ENCODE measurements around the gene ERBB4.

ERBB4 gene

GRCh38 chr2:212538305-212539071 lies at the start of gene ERBB4:
TSS of gene ERBB4 (minus strand) at chr2:212538802. CDS start at chr2:212538530, 272 bp downstream.
- no peak for DNase-seq (ENCODE audit: low read depth in 3 of 3)

DNA sequence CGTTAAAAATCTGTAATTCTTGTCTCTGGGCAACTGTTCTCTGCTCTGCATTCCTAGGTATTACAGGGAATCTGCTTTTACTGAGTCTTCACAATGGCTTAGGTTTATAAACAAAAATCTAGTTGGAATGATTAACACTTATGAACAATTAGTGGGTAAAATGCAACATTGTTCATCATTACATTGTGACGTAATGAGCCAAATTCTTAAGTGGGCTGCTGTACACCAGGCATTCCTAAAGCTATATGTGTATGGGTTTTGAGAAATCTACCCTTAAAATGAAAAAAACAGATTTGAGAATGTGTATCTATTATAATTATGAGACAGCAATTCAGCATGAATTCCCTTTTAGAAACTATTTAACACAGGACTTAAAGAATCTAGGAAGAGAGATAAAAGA lies 41.5 kb upstream of the ERBB4 start:
- DNase-seq (ENCODE audit: low read depth in 3 of 3), result no peak

DNA sequence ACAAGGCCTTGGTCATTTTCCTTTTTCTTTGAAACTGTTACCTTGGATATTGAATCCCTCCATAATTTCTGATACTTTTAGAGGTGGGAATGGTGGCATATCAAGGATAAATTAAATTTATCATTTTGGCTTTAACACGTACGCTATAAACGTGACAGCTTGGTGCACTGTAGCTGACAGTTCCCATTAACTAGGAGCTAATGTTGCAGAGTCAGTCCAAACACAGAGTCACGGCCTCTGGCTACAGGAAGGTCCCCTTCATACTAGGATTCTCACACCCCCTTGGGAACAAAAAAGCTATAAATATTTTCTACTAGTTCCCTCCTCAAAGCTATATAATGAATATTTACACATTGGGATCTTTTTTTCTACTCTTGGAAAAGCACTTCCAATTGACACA lies 17.7 kb upstream of the ERBB4 start:
- no peak for DNase-seq (ENCODE audit: low read depth in 3 of 3)

DNA sequence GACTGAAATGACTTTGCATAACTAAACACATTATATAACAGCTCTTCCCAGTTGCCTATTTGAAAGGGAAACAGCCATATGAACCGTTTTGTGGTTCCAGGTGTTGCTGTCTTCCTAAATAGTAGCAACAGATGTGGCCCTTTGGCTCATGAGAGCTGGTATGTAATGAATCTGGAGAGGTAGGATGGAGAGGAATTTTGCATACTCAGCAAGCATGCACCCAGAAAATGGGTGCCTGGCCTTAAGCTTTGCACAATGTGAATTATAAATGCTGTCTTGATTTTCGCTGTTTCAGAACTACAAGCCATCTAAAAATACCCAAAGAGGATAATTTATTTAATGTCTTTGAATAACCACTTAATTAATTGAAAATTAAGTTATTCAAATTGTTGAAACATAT lies 15.6 kb upstream of the ERBB4 start:
- DNase-seq (ENCODE audit: low read depth in 3 of 3), result no peak

GRCh38 chr2:212549941-212550340 lies 11.3 kb upstream of the ERBB4 start:
- DNase-seq (ENCODE audit: low read depth in 3 of 3), result no peak

GRCh38 chr2:212549463-212549862 lies 10.9 kb upstream of the ERBB4 start:
- DNase-seq (ENCODE audit: low read depth in 3 of 3), result no peak

- DNase-seq (ENCODE audit: low read depth in 3 of 3), result no peak
Observed at GRCh38 chr2:212548455-212548819, 9.8 kb upstream of the ERBB4 start.

DNA sequence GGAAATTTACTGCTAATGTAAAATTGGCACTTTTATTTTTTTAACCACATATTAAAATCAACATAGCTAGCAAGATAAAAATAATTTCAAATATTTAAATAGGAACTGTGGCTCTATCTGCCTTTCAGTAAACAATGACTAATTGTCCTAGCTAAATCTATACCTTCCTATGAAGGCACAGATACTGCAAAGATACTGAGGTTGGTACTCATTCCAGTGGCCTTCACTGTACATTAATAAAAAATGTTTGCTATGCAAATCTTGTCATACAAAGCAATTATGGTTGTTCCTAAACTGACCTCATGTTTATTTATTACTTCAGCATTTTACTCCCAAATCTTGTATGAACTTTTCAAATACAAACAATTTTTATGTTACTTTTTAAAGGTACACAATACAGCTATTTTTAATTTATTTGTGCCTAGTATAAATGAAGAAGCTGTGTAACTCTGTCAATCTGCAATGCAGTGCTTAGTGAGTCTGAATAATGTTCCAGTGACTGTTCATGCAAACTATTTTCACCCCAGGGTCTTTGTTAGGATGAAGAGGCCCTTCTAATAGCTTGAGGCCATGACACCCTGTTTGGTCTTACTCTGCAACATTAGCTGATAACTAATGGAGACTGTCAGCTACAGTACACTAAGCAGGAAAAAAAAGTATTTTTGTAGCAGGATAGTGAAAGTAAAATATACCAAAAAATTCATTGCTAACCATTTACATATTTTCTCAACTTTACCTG lies 9.3 kb upstream of the ERBB4 start:
- DNase-seq (ENCODE audit: low read depth in 3 of 3), result no peak

- no peak for DNase-seq (ENCODE audit: low read depth in 3 of 3)
Observed at GRCh38 chr2:212546669-212547068, 8.1 kb upstream of the ERBB4 start.

- no peak for DNase-seq (ENCODE audit: low read depth in 3 of 3)
Observed at GRCh38 chr2:212540341-212540740, 1.7 kb upstream of the ERBB4 start.

- no peak for DNase-seq (ENCODE audit: low read depth in 3 of 3)
Observed at GRCh38 chr2:212539072-212539880, 674 bp upstream of the ERBB4 start.

DNA sequence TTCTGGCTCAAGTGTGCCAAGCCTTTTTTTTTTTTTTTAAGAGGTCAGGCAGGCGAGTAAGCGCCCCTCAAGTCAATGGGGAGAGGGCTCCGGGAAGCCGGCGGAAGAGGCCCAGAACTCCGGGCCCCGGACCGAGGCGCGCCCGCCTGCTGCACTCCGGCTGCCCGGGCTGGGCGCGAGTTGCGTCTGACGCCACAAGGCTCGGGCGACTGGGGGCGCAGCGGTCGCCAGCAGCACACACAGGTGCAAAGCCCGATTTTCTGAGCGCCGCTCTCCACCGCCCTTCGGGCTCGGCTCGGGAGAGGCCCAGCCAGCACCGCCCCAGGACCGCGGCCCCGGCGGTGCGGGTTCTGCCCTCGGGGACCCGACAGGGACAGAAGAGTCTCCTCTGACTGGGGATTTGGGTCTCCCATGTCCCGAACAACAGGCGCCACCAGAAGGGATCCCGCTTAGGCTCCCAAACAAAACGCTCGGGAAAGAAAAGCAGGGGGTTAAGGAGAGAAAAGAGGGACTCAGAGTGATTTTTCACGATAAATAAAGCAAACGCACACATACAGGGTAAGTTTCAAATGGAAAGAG lies 787 bp downstream of the ERBB4 start:
- DNase-seq (ENCODE audit: low read depth in 3 of 3), result no peak

DNA sequence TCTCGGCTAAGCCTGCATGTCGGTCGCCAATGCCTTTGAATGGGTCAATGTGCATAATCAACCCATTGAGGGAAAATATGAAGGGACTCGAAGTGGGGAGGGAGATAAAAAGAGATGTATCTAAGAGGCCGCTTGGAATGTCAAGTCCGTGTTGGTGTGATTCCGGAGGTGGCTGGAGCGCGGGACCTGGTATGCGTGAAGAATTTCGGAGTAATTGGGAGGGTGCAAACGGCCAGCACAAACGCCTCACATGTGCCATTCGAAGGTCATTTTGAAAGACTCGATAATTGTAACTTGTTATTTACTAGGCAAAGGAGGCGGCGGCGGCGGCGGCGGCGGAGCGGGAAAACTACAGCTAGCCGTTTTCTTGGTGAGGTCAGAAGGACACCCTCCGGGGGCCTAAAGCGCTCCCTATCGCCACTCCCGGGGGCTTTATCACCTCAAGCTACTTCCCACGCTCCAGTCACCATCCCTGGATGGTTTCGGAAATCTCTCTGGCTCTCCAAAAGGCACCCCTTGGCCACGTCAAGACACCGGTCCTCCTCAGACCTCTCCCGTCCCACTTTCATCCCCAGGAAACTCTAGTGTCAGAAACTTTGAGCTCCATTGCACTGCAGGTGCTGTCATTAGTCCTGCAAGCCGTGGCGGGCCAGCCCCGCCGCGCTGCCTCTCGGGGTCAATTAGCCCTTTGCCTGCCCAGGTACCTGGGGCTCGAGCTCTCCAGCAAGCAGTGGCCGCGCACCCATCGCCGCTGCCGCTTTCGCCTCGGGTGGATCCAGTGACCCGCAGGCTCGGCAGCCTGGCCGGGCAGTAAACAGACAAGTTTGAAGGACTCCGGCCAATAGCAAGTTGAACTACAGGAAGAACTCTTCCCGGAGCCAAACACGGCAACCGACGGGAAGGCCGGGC lies 1.5 kb downstream of the ERBB4 start:
- DNase-seq (ENCODE audit: low read depth in 3 of 3), result no peak

DNA sequence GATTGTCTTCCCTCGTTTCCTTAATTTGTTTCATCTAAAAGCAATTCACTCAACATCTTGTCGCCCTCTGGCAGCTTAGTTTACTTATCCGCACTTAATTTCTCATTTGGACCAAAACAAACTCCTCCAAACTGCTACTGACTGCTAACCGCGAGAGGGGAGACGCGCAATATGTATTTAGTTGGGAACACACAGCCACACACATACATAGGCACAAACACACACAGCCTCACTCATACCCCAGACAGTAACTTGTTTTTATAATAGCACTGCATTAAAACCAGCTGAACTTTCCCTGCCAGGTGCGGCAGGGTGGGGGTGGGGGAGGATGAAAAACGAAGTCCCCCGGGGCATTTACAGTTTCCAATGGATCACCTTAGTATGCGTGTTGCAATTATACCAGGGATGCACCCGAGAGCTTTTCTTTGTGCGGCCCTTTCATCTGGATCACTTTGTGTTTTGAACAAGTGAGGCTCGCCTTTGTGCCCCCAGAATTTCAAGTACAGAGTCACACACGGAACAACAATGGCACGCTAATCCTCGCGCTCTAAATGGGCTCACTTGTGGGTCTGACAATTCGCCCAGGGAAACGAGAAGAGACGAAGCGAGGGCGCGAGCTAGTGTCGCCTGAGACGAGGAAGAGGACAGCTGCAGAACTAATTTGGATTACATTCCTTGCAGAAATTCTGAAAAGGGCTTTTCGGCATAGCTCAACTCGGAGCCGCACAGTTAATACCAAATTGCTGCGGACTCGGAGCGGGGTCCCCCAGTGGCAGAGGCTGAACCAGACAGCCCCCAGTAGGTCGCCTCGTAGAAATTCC lies 2.4 kb downstream of the ERBB4 start:
- no peak for DNase-seq (ENCODE audit: low read depth in 3 of 3)

- no peak for DNase-seq (ENCODE audit: low read depth in 3 of 3)
Observed at GRCh38 chr2:212534336-212534735, 4.3 kb downstream of the ERBB4 start.

DNA sequence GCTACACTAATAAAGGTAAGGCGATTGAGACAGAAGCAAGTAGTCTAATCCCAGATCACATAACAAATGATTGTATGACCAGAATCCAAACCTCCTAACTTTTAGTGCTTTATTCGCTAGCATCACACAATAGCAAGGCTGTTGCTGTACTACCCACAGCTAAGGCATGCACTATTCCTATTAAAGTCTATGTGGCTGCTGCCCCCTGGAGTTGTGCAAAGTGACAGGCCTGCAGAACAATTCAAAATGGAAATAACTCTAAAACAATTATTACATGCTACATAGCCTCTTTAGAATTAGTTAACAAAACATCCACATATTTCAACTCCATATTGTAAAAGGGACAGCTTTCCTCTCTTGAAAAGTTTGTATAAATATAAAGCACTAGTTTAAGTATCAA lies 6.0 kb downstream of the ERBB4 start:
- no peak for DNase-seq (ENCODE audit: low read depth in 3 of 3)

GRCh38 chr2:212532087-212532486 lies 6.5 kb downstream of the ERBB4 start:
- no peak for DNase-seq (ENCODE audit: low read depth in 3 of 3)

DNA sequence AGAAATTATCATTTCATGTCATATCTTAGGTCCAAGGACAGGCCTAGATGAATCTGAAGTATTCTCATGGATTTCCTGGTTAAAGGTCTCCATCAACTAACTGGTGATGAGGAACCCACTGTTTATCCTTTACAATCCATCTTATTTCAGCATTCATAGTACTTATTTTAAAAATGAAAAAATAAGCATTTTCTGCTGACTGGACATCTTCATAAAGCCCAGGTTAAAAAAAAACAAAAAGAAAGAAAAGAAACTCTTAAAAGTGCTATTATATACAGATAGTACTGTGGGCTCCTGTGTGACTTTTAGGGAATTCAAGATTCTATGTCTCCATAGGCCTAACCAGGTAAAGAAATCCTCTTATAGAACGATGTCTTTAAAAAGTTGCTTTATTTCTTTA lies 7.1 kb downstream of the ERBB4 start:
- no peak for DNase-seq (ENCODE audit: low read depth in 3 of 3)

DNA sequence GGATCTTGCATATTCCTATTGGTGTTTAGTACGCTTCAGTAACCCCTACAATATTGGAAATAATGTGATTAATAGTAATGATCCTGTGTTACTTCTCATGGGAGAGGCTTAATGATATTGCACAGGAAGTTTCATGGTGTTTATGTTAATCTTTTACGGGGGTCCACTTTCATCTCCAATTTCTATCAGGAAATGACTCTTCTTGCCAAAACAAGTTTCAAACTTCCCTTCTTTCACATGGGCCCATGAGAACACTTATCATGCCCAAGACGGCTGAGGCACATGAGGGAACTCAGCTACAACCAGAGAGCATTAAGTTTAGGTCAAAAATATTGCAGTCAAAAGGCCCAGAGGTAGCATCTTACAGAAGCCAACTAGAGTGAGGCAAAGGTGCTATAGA lies 7.6 kb downstream of the ERBB4 start:
- DNase-seq (ENCODE audit: low read depth in 3 of 3), result no peak

DNA sequence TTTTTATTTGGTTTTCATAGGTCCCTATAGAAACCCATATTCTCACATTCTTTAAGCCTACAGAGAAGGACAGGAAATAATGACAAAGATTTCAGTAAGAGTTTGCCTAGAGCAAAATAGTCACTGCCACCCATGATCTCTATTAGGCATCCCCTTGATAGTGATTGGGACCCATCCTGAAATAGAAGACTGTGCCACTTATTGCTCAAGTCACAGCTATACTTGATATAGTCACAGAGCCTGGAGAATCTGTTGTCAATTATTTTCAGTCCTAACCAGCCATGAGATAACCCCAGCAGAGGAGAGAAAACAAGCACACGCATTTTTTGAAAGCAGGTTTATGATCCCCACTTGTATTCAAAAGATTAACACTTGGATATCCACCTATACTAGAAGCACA lies 8.2 kb downstream of the ERBB4 start:
- DNase-seq (ENCODE audit: low read depth in 3 of 3), result no peak

All from stimulated activated CD4-positive, alpha-beta T cell treated with anti-CD3 and anti-CD28 coated beads, TNF-alpha, amount 100 ng/mL, for 24 hours (primary cell).